ENCODE measurements around the gene TBCC.
"Not testable (repeated sequence)": the region's sequence is repeated elsewhere in the genome, so short reads cannot be mapped to it uniquely, and the experiment has no call there.

Gene TBCC

DNA sequence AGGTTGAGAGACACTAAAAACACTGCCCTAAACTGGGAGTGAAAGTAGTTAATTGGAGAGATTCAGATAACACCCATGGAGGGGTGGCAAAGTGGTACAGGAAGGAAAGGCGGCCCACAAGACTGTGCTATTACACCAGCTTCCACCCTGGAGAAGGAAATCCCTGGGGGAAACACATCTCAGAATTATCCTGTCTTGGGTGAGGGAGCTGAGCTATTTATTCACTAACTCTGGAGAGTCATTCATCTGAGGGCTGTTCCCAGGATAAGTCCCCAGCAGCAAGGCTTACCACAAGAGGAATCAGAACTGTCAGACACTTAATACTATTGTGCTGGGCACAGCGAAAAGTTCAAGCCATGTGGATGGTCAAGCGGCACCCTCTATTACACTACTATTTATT is 9.9 kb downstream of the TBCC start:
- no peak for DNase-seq

DNA sequence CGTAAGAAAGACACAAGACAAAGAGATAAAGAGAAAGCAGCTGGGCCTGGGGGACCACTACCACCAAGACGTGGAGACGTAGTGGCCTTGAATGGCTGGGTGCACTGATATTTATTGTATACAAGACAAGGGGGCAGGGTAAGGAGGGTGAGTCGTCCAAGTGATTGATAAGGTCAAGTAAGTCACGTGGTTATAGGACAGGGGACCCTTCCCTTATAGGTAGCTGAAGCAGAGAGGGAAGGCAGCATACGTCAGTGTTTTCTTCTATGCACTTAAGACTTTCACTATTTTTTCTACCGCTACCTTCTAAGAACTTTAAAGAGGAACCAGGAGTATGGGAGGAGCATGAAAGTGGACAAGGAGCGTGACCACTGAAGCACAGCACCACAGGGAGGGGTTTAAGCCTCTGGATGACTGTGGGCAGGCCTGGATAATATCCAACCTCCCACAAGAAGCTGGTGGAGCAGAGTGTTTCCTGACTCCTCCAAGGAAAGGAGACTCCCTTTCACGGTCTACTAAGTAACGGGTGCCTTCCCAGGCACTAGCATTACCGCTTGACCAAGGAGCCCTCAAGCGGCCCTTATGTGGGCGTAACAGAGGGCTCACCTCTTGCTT is 11.9 kb downstream of the TBCC start:
- DNase-seq = not testable (repeated sequence)

DNA sequence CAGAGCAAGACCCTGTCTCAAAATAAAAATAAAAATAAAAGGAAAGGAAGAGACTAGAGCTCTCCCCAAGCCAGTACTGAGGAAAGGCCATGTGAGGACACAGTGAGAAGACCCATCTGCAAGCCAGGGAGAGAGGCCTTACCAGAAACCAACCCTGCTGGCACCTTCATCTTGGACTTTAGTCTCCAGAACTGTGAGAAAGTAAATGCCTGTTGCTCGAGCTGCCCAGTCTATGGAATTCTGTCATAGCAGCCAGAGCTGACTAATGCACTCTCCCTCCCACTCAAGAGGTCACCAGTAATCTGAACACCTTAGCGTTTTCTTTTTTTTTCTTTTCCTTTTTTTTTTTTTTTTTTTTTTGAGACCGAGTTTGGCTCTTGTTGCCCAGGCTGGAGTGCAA is 16.2 kb downstream of the TBCC start:
- DNase-seq = no peak

DNA sequence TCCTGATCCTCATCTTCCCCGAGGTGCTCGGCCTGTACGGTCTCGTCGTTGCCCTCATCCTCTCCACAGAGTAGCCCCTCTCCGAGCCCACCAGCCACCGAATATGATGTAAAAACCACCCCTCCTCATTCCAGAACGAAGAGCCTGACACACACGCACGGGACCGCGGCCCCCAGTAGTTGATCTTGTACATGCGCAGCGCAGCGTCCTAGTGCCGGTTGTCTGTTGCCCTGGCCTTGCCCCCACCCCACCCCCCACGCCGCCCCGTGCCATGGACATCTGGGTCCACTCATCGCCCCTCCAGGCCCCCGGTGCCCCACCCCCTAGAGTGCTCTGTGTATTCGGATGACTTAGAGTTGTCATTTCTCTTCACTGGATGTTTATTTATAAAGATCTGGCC is 18.3 kb downstream of the TBCC start:
- DNase-seq = no peak

DNA sequence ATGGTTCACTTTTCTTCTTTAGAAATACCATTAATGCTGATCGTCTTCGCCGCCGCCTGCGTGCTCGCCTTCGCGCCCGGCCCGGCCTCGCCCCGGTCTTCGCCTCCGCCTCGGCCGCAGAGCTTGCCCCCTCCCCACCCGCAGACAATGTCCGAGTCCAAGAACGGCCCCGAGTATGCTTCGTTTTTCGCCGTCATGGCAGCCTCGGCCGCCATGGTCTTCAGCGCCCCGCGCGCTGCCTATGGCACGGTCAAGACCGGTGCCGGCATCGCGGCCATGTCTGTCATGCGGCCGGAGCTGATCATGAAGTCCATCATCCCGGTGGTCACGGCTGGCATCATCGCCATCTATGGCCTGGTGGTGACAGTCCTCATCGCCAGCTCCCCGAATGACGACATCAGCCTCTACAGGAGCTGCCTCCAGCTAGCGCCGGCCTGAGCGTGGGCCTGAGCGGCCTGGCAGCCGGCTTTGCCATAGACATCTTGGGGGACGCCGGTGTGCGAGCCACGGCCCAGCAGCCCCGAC is 18.8 kb downstream of the TBCC start:
- DNase-seq = peak in 30 of 58 donors; percentile 1 to 46 (median 18)

DNA sequence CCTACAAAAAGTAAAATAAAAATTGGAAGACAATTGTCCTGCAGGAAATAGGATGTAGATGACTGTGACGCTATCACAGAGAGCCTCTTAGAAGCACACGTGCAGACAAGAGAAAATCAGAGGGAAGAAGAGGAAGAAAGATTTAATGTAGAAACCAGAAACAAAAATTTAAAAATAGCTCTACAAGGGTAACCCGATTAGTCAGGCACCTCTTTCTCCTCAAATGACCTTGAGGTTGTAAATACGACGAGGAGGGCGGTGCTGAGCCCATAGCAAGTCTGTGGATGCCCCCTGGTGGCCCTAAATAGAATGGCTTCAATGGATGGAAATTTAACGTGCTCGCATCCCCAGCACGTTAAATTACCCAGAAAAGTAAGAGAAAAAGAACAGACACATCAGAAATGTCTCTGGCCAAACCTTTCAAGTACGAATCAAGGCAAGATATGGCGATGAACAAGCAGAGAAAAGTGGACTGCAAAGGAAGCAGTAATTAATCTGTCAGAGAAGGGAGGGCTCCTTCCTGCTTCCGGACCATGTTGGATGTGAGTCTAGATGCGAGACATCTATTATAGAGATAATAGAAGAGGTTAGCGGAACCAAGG is 19.3 kb downstream of the TBCC start:
- DNase-seq = peak in 53 of 58 donors; percentile 3 to 79 (median 36)

DNA sequence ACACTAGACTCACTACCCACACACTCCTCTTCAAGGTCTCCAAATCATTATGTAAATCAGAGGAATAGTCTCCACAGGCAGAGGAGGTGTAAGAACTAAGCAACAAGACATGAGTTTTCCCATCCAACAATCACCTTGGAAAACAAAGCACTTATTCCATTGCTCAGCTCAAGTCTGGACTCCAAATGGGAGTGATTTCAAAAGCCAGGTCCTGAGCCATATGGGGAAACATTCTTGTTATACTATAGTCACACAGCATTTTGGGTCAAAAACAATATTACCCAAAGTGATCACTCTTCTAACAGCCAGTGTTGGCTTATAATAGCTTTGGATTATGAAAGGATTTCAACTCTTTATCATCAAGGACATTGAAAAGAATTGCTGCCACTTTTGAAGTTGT is 19.9 kb downstream of the TBCC start:
- DNase-seq = no peak

DNA sequence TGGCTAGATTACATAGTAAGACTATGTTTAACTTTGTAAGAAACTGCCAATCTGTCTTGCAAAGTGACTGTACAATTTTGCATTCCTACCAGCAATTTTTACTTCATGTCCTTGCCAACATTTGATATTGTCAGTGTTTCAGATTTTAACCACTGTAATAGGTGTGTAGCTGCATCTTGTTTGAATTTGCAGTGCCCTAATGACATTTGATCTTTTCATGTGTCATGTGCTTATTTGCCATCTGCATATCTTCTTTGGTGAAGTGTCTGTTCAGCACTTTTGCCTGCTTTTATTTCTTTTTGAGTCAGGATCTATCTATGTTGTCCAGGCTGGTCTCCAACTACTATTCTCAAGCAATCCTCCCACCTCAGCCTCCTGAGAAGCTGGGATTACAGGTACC is 21.1 kb downstream of the TBCC start:
- no peak for DNase-seq

DNA sequence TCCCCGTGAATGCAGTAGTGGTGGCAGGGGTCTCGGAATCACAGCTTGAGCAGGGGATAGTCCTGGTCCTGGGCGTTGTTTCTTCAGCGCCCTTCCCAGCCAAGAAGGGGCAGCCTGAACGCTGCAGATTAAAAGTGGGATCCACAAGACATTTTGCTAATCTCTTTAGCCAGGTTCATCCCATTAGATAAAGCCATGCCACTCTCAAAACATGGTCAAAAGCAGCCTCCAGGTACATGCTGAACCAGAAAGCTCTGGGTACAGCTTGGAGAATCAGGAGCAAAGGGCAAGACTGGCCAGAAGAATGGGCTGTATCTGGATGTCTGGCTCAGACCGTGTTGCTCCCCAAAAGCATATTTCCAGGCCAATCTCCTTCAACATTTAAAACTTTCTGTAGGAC is 23.4 kb downstream of the TBCC start, which contains the start of gene PRPH2:
TSS of gene PRPH2 (minus strand) at position 101 of the 400 bp plus-strand sequence. CDS start 263 bp downstream, outside the sequence.
- no peak for DNase-seq

DNA sequence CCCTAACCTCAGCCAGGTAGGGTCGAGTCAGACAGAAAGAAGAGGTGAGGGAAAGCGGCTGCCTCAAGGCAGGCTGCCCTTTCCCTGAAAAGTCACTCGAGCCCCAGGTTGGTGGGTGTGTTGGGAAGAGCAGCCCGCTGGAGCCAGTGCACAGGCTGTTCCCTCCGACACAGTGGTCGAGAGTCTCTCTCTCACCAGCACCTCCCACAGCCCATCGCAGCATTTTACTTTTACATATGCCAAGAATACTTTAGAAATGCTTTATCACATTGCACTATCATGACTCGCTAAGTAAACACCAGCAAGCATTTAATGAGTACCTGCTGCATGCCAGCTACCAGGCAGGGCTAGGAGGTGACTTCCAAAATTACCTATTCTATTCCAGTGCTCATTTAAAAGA is 25.2 kb downstream of the TBCC start:
- no peak for DNase-seq

DNA sequence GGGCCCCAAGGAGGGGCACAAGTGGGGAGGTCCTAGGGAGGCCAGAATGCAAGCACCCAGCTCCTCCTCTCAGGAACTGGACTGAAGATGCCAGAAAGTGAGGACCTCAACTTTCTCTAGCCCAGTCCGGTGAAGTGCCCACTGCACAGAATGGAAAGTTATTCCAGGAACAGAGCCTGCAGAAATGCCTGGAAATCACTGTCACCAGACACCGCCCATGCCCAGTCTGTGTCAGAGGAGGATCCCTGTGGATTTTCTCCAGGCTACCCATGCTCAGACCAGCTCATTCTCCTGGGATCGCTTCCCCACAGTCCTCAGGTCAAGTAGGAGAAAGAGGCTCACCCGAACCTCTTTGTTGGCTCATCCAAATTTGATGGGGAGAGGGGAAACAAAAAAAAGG is 30.0 kb downstream of the TBCC start:
- DNase-seq = no peak

DNA sequence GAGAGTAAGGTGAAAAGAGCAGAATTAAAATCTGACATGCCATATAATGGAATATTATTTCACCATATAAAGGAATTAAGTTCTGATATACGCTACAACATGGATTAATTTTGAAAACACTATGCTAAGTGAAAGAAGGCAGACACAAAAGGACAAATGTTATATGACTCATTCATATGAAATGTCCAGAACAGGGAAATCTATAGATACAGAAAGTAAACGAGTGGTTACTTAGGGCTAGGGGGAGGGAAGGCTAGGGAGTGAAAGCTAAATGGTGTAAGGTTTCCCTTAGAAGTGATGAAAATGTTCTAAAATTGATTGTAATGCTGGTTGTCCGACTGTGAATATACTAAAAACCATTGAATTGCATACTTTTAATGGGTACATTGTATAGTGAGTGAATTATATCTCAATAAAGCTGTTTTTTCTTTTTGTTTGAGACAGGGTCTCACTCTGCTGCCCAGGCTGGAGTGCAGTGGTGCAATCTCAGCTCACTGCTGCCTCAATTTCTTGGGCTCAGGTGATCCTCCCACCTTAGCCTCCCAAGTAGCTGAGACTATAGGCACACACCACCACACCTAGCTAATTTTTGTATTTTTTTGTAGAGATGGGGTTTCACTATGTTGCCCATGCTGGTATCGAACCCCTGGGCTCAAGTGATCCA is 31.7 kb downstream of the TBCC start:
- no peak for DNase-seq

DNA sequence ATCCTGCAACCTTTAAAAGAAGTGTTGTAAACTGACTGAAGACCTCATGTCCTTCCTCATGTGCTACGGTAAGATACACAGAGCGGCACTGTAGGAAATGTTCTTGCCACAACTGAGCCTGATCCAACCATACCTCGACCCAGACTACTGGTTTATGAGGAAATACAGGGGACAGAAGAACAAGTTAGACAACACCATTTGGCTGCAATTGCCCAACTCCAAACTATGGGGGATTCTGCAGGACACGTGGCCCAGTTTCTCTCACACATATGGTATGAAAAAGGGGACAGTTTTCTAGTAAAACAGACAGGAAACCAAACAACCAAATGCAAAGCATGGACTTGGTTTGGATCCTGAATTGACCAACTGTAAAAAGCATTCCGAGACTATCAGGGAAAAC is 34.0 kb downstream of the TBCC start:
- no peak for DNase-seq

DNA sequence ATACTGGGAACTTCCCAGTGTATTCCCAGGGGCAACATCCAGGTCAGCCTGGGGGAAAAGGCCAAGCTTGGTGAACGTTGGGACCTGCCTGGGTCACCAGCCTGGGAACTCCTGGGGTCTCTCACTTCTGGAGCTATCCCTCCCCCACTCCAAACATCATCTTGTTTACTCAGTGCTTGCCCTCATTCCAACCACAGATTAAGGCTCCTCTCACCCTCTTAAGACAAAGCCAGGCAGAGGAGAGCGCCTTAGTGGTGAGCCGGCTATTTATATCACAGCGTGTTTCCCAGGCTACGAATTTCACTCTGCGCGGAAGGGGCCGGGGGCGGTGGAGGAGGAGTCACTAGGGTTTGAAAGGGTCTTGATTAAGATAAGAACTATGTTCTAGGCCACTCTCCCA is 35.6 kb downstream of the TBCC start:
- peak in 2 of 58 donors; percentile 11 to 12 for DNase-seq

DNA sequence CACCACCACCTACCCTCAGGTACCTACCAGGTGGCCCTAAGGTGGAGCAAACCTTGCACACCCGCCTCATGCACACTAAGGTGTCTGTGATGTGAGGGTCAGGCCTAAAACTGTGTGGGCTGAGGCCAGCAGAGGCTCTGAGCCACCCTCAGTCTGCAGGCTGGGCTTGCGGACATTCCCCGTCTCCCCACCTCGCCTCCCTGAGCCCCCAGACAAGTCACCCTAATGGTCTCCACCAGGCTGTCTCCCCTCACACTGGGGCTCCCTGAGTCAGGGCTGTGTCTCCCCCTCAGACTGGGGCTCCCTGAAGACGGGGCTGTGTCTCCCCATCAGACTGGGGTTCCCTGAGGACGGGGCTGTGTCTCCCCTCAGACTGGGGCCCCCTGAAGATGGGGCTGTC is 36.0 kb downstream of the TBCC start:
- no peak for DNase-seq

DNA sequence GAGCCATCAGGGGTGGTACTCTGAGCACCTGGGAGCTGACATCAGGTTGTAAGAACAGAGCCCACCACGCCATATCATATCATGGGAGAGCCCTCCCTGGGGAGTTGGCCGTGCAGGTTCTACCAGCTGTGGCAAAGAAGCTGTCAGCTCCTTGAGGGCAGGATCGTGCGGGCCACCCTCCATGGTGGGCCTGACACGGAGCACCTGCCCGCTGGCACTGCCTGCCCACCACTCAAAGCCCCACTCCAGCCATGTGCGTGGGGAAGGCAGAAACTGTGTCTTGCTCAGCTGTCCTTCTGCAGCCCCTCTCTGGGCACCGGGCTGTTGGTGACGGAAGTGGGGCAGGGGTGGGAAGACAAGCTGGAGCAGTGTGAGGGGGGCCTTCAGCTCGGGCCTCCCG is 37.8 kb downstream of the TBCC start:
- no peak for DNase-seq

DNA sequence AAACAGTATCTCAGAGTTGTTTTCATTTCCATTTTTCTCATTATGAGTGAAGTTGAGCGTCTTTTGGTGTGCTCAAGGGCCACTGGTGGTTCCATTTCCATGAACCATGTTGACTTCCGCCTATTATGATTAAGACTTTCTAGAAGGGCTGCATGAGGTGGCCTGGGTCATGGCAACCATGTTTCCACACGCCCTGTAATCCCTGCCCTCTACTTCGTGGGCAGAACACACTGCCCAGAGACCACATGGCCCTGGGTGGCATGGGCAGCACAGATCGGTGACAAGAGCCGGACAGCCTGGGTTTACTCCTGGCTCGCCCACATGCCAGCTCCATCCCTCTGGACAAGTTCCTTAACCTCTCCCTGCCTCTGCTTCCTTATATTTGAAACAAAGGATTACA is 38.3 kb downstream of the TBCC start:
- no peak for DNase-seq

DNA sequence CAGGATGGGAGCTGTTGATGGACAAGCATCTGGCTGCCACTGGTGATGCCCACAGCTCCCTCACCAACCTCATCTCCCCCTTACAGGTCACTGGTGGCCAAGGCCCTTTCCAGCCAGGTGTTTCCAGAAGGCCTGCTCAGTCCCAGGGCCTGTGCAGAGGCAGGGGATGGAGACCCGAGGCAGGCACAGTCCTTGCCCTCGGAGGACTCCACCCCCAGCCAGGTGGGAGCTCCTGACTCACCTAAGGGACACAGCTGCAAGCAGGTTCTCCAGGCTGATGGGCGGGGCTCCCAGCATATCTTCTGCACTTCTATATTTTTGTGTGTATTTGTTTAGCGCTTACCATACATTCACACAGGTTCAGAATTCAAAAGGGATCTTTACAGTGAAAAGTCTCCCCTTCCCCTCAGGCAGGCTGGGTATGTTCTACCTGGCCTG is 40.9 kb downstream of the TBCC start:
- DNase-seq = no peak

DNA sequence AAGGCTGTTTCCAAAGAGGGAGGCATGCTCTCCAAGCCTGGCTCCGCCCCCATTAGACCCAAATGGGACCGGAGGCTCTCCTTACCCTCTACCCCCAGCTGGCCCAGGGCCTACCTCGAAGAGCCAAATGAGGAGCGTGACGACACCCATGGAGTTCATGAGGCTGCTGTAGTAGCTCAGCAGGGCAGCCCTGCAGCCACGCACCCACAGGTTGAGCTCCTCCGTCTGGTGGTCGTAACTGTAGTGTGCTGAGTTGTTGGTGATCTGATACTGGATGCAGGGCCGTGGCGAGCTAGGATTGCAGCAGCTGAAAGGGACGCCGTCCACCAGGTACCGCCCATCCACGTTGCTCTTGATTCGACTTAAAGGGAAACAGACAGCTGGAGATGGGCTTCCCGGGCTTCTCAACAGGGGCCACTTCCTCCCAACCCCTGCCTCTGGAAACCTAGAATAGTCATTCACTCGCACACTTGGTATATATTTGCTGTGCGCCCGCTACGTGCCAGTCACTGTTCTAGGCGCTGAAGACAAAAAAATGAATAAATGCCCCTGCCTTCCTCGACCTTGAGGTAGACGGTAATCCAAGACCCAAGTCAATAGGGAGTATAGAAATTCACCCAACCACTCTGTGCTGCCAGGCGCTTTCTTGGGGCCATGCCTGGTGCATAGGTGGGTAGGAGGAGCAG is 41.5 kb downstream of the TBCC start:
- peak in 8 of 58 donors; percentile 5 to 29 (median 18) for DNase-seq

DNA sequence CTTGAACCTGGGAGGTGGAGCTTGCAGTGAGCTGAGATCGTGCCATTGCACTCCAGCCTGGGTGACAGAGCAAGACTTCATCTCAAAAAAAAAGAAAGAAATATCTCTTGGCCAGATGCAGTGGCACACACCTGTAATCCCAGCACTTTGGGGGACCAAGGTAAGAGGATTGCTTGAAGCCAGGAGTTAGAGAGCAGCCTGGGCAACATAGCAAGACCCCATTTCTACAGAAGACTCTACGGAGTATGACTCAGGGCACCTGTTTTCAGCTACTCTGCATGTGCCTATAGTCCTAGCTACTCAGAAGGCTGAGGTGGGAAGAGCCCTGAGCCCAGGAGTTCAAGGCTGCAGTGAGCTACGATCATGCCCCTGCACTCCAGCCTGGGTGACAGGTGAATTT is 43.1 kb downstream of the TBCC start:
- not testable (repeated sequence) for DNase-seq

DNA sequence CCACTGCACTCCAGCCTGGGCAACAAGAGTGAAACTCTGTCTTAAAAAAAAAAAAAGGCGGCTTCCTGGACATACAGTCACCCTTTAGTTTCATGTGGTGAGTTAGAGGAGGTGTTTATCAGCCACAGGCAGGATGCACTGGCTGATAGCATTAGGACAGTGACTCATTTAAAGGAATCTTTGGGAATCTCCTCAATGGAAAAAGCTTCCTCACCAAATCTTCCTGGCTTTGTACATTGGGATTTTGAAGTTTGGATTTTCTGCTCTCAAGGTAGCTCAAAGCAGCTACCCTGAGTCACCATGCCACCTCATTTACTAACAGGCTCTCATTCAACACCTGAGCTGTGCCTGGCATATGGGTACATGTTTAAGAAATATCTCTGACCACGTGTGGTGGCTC is 43.7 kb downstream of the TBCC start:
- no peak for DNase-seq

DNA sequence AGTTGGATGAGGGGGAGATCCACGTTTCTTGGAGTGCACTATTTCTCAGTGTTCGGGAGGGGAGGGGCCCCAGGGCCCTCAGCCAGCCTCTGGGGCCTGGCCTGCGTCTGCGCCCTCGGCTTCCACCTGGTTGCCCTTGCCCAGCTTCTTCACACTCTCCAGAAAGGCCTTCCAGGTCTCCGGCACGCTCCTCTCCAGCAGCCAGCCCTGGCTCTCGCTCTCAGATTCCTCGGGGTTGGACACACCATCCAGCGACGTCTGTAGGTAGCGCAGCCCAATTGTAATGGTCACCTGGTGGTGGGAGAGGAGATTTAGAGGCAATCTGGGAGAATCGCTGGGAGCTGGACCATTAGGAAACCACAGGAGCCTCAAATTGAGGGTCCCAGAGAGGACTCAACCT is 47.7 kb downstream of the TBCC start:
- DNase-seq = no peak
